ENCODE results near the gene TEX14. TPM values are rescaled to one million over a fixed set of nuclear protein-coding genes. Genes with fewer than 3 reads are reported as not detected.
A peak's percentile ranks its signal among the peaks of the same experiment; 100 is the strongest.
"Not testable (repeated sequence)": the region's sequence is repeated elsewhere in the genome, so short reads cannot be mapped to it uniquely, and the experiment has no call there.

The TEX14 gene
- total RNA-seq, 2 experiments from 2014 or later: 0.28 to 0.35 TPM

- ATAC-seq: peak; percentile 51
- DNase-seq: no peak
- CTCF ChIA-PET: interaction anchor here (1.0 to 1.1 kb wide), 2 partner anchors 26 kb away, joined by 3 read pairs; no protein-coding TSS in a partner anchor
- H3K4me1 Mint-ChIP-seq: peaks cover 8% of the 10 kb centered on the region
- no peaks in the 10 kb centered on the region for H3K27me3 Mint-ChIP-seq
- no peak overlapping the region for H3K27ac Mint-ChIP-seq
- no peaks in the 10 kb centered on the region for H3K36me3 Mint-ChIP-seq
- no peak overlapping the region for H3K4me3 Mint-ChIP-seq
- H3K9me3 Mint-ChIP-seq (ENCODE audit: low read depth): no peaks in the 10 kb centered on the region
Observed at GRCh38 chr17:58605470-58605869, 86.4 kb downstream of the TEX14 start.

GRCh38 chr17:58601976-58602375, 89.9 kb downstream of the TEX14 start:
- Mint-ChIP-seq H3K27ac (no peak overlapping the region), H3K4me1 (peaks cover 8% of the 10 kb centered on the region), H3K36me3 (no peaks in the 10 kb centered on the region), H3K4me3 (no peak overlapping the region), H3K27me3 (peaks cover 2% of the 10 kb centered on the region), H3K9me3 (ENCODE audit: low read depth) (no peaks in the 10 kb centered on the region)
- ATAC-seq: no peak
- DNase-seq: no peak
- CTCF ChIA-PET: interaction anchor here (1.0 to 1.1 kb wide), 3 partner anchors 14 to 403 kb away, joined by 3 to 5 read pairs (median 3); no protein-coding TSS in a partner anchor

- CTCF ChIA-PET: no interaction called here
- Mint-ChIP-seq H3K27ac (no peak overlapping the region), H3K4me3 (no peak overlapping the region), H3K27me3 (peaks cover 2% of the 10 kb centered on the region), H3K36me3 (no peaks in the 10 kb centered on the region), H3K9me3 (ENCODE audit: low read depth) (no peaks in the 10 kb centered on the region), H3K4me1 (no peaks in the 10 kb centered on the region)
- ATAC-seq (no peak), DNase-seq (no peak)
Observed at GRCh38 chr17:58597371-58597770, 94.5 kb downstream of the TEX14 start.

- DNase-seq (no peak), ATAC-seq (no peak)
- no peaks in the 10 kb centered on the region for H3K36me3 Mint-ChIP-seq
- no peak overlapping the region for H3K4me3 Mint-ChIP-seq
- CTCF ChIA-PET: interaction anchor here (1.8 kb wide), 1 partner anchor 18 kb away, joined by 5 read pairs; no protein-coding TSS in a partner anchor
- H3K27ac Mint-ChIP-seq: no peak overlapping the region
- no peaks in the 10 kb centered on the region for H3K4me1 Mint-ChIP-seq
- peaks cover 2% of the 10 kb centered on the region for H3K27me3 Mint-ChIP-seq
- no peaks in the 10 kb centered on the region for H3K9me3 Mint-ChIP-seq (ENCODE audit: low read depth)
Observed at GRCh38 chr17:58595194-58595792, 96.6 kb downstream of the TEX14 start.

GRCh38 chr17:58593123-58593522, 98.7 kb downstream of the TEX14 start:
- no peak for ATAC-seq
- Mint-ChIP-seq H3K27ac (no peak overlapping the region), H3K36me3 (no peaks in the 10 kb centered on the region), H3K4me1 (no peaks in the 10 kb centered on the region), H3K9me3 (ENCODE audit: low read depth) (no peaks in the 10 kb centered on the region), H3K4me3 (no peak overlapping the region), H3K27me3 (no peaks in the 10 kb centered on the region)
- DNase-seq: no peak
- CTCF ChIA-PET: no interaction called here

- ATAC-seq: no peak
- Mint-ChIP-seq H3K4me3 (no peak overlapping the region), H3K27ac (no peak overlapping the region), H3K27me3 (peaks cover 3% of the 10 kb centered on the region), H3K9me3 (ENCODE audit: low read depth) (no peaks in the 10 kb centered on the region), H3K36me3 (no peaks in the 10 kb centered on the region), H3K4me1 (peaks cover 1% of the 10 kb centered on the region)
- CTCF ChIA-PET: no interaction called here
- no peak for DNase-seq
Observed at GRCh38 chr17:58591455-58591854, 100.4 kb downstream of the TEX14 start.

GRCh38 chr17:58590377-58590776, 101.5 kb downstream of the TEX14 start:
- DNase-seq (no peak), ATAC-seq (no peak)
- H3K36me3 Mint-ChIP-seq: no peaks in the 10 kb centered on the region
- CTCF ChIA-PET: no interaction called here
- peaks cover 9% of the 10 kb centered on the region for H3K27me3 Mint-ChIP-seq
- H3K9me3 Mint-ChIP-seq (ENCODE audit: low read depth): no peaks in the 10 kb centered on the region
- H3K4me1 Mint-ChIP-seq: peaks cover 1% of the 10 kb centered on the region
- no peak overlapping the region for H3K4me3 Mint-ChIP-seq
- no peak overlapping the region for H3K27ac Mint-ChIP-seq

GRCh38 chr17:58587713-58588117, 104.1 kb downstream of the TEX14 start:
- ATAC-seq: peak; percentile 76
- no peaks in the 10 kb centered on the region for H3K36me3 Mint-ChIP-seq
- CTCF ChIA-PET: interaction anchor here (0.6 to 5.3 kb wide), 20 partner anchors 9 to 416 kb away, joined by 3 to 23 read pairs (median 4); no protein-coding TSS in a partner anchor
- H3K4me3 Mint-ChIP-seq: no peak overlapping the region
- H3K27me3 Mint-ChIP-seq: peaks cover 15% of the 10 kb centered on the region
- no peak overlapping the region for H3K27ac Mint-ChIP-seq
- peaks cover 1% of the 10 kb centered on the region for H3K4me1 Mint-ChIP-seq
- DNase-seq: peak; percentile 66
- no peaks in the 10 kb centered on the region for H3K9me3 Mint-ChIP-seq (ENCODE audit: low read depth)

- peaks cover 15% of the 10 kb centered on the region for H3K27me3 Mint-ChIP-seq
- CTCF ChIA-PET: interaction anchor here (0.9 to 5.3 kb wide), 7 partner anchors 8 to 419 kb away, joined by 3 to 23 read pairs (median 4); partner anchors contain the start of gene PPM1E
- peaks cover 1% of the 10 kb centered on the region for H3K4me1 Mint-ChIP-seq
- no peak overlapping the region for H3K27ac Mint-ChIP-seq
- H3K9me3 Mint-ChIP-seq (ENCODE audit: low read depth): no peaks in the 10 kb centered on the region
- ATAC-seq (no peak), DNase-seq (no peak)
- no peak overlapping the region for H3K4me3 Mint-ChIP-seq
- H3K36me3 Mint-ChIP-seq: no peaks in the 10 kb centered on the region
Observed at GRCh38 chr17:58586009-58586644, 105.7 kb downstream of the TEX14 start.

- CTCF ChIA-PET: interaction anchor here (0.9 to 5.3 kb wide), 6 partner anchors 7 to 420 kb away, joined by 3 to 23 read pairs (median 4); partner anchors contain the start of gene PPM1E
- Mint-ChIP-seq H3K4me3 (no peak overlapping the region), H3K27me3 (peaks cover 15% of the 10 kb centered on the region), H3K36me3 (no peaks in the 10 kb centered on the region), H3K27ac (no peak overlapping the region), H3K4me1 (peaks cover 1% of the 10 kb centered on the region), H3K9me3 (ENCODE audit: low read depth) (no peaks in the 10 kb centered on the region)
- DNase-seq: no peak
- ATAC-seq: no peak
Observed at GRCh38 chr17:58585554-58585953, 106.3 kb downstream of the TEX14 start.

GRCh38 chr17:58583486-58583885, 108.4 kb downstream of the TEX14 start:
- ATAC-seq: no peak
- H3K36me3 Mint-ChIP-seq: no peaks in the 10 kb centered on the region
- CTCF ChIA-PET: interaction anchor here (0.6 to 0.9 kb wide), 2 partner anchors 56 to 729 kb away, joined by 3 to 4 read pairs; no protein-coding TSS in a partner anchor

GRCh38 chr17:58582718-58583117, 109.1 kb downstream of the TEX14 start:
- H3K4me3 Mint-ChIP-seq; CTCF ChIA-PET; ATAC-seq; DNase-seq; H3K27ac Mint-ChIP-seq; H3K36me3 Mint-ChIP-seq; H3K4me1 Mint-ChIP-seq; H3K9me3 Mint-ChIP-seq (ENCODE audit: low read depth): not testable (repeated sequence)
- peaks cover 15% of the 10 kb centered on the region for H3K27me3 Mint-ChIP-seq

More at GRCh38 chr17:58583486-58583885, 108.4 kb downstream of the TEX14 start:
- H3K9me3 Mint-ChIP-seq (ENCODE audit: low read depth): no peaks in the 10 kb centered on the region
- no peak overlapping the region for H3K27ac Mint-ChIP-seq
- H3K27me3 Mint-ChIP-seq: peaks cover 15% of the 10 kb centered on the region
- DNase-seq: no peak
- H3K4me1 Mint-ChIP-seq: peaks cover 1% of the 10 kb centered on the region
- no peak overlapping the region for H3K4me3 Mint-ChIP-seq

GRCh38 chr17:58580671-58581070, 111.2 kb downstream of the TEX14 start:
- no peaks in the 10 kb centered on the region for H3K4me1 Mint-ChIP-seq
- CTCF ChIA-PET: interaction anchor here (0.7 to 1.2 kb wide), 3 partner anchors 8 to 425 kb away, joined by 3 read pairs; no protein-coding TSS in a partner anchor
- no peaks in the 10 kb centered on the region for H3K9me3 Mint-ChIP-seq (ENCODE audit: low read depth)
- no peak overlapping the region for H3K27ac Mint-ChIP-seq
- DNase-seq (no peak), ATAC-seq (no peak)
- no peaks in the 10 kb centered on the region for H3K36me3 Mint-ChIP-seq
- H3K4me3 Mint-ChIP-seq: no peak overlapping the region
- H3K27me3 Mint-ChIP-seq: peaks cover 8% of the 10 kb centered on the region

- Mint-ChIP-seq H3K36me3 (no peaks in the 10 kb centered on the region), H3K4me3 (no peak overlapping the region), H3K27ac (no peak overlapping the region), H3K4me1 (peaks cover 4% of the 10 kb centered on the region), H3K9me3 (ENCODE audit: low read depth) (no peaks in the 10 kb centered on the region), H3K27me3 (no peaks in the 10 kb centered on the region)
- ATAC-seq (peak; percentile 61), DNase-seq (peak; percentile 70)
- CTCF ChIA-PET: interaction anchor here (0.6 to 3.4 kb wide), 15 partner anchors 10 to 428 kb away, joined by 3 to 23 read pairs (median 4); no protein-coding TSS in a partner anchor
Observed at GRCh38 chr17:58577696-58578095, 114.1 kb downstream of the TEX14 start.

Measured in activated CD8-positive, alpha-beta memory T cell treated with anti-CD3 and anti-CD28 coated beads, Interleukin-2, amount 10 ng/mL, durations not matched to agents 7 days and 5 days (primary cell).